Ramos (cell line): ENCODE data around the gene SLC25A53.
"Not testable (repeated sequence)": the region's sequence is repeated elsewhere in the genome, so short reads cannot be mapped to it uniquely, and the experiment has no call there.

Source experiments
- in situ Hi-C: fragments of 300-500 bp; cut with MboI; formaldehyde crosslinking; loops from one replicate; pipeline ENCODE4 v1.14.3; 2022; ENCODE audit warnings: low sequenced_read_pairs; ENCODE audit not compliant: unreplicated experiment

Gene SLC25A53

GRCh38 chrX:104134583-104135261, 22.1 kb downstream of the SLC25A53 start:
- in situ Hi-C loops, result loop anchor here (10.0 kb wide), 1 partner anchor 290 kb away; no protein-coding TSS in a partner anchor

GRCh38 chrX:104130808-104131207, 26.0 kb downstream of the SLC25A53 start:
- in situ Hi-C loops, result loop anchor here (10.0 kb wide), 1 partner anchor 286 kb away; no protein-coding TSS in a partner anchor

- in situ Hi-C loops, result no loop called here
These were observed 30.0 kb downstream of the SLC25A53 start for GRCh38 chrX:104126856-104127255.

DNA sequence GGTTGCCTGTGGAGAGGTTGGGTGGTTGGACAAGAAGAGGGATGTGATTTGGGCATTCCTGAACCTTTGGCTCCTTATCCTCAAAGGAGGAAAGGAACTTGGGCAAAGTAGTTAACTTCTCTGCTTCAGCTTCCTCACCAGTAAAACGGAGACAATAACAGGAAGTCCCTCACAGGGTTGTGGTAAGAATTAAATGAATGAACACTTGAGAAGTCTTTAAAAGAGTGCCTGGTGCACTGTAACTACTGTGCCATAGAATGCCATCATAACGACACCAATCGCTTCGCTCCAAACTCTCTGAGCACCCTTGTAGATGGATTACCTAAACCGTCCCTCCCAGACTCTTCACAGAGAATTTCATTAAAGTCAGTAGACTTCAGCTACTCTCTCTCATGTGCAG, 34.0 kb downstream of the SLC25A53 start:
- in situ Hi-C loops, result no loop called here

GRCh38 chrX:104118765-104119164, 38.0 kb downstream of the SLC25A53 start:
- in situ Hi-C loops, result no loop called here

GRCh38 chrX:104117759-104118158, 39.0 kb downstream of the SLC25A53 start:
- in situ Hi-C loops, result no loop called here

DNA sequence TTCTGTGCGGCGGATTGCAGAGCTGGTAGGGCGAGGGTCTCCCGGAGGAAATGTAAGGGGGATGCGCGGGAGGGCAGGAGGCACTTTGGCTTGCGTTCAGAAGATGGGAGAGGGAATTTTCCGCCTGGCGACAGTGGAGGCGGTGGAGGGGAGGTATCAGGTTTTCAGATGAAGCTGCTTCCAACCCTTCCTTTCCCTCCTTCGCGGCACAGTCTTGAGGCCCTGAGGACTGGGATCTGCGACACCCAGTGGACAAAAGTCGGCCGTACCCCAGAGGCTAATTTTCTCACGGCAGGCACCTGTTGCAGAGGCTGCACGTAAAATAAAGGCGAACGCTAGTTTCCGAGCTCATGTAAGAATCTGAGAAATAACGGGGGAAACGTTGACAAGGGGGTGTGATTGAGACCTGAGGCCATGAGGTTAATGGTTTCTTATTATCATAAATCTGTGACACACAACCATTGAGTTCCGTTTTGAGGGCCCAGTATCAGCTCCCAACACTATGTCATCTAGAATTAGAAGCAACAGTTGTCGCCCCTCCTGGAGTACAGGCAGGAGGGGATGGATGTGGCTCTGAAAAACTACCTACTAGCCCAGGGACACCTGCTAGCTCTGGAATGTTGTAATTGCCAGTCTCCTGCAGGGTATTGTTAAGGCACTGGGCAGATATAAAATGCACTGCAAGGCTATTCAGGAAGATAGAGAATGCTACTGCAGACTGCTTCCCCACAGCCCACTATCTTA, 43.4 kb downstream of the SLC25A53 start:
- in situ Hi-C loops, result no loop called here

DNA sequence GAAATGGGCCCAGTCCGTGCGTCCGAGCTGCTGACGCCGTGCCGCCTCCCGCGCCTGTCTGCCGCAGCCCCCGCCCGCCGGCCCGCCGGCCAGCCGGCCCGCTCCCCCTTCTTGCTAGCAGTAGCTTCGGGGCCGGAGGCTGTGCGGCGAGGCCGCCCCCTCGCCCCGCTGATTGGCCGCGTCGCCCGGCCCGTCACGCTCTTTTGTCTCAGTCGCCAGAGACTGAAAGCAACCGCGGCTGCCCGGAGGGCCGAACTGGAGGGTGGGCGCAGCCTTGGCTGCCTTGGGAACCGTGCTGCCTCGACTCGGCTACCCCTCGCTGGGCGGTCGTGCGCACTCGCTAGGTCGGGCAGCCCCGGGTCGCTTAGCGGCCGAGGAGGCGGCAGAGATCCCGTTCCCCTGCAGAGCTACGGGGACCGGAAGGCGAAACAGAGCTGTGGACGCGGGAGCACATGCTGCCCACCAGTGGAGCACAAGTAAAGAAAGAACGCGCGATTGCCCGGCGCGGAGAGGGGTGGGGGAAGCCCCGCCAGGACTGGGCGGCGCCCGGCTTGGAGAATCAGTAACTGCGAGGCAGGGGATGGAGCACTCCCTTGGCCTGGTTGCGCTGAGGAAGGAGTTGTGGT, 44.4 kb downstream of the SLC25A53 start, which contains the start of gene ZCCHC18:
TSS of gene ZCCHC18 (plus strand) at position 198 of the 626 bp plus-strand sequence. CDS start 1,589 bp downstream, outside the sequence.
- in situ Hi-C loops, result no loop called here

- in situ Hi-C loops, result not testable (repeated sequence)
These were observed 46.1 kb downstream of the SLC25A53 start for GRCh38 chrX:104110491-104111240.

DNA sequence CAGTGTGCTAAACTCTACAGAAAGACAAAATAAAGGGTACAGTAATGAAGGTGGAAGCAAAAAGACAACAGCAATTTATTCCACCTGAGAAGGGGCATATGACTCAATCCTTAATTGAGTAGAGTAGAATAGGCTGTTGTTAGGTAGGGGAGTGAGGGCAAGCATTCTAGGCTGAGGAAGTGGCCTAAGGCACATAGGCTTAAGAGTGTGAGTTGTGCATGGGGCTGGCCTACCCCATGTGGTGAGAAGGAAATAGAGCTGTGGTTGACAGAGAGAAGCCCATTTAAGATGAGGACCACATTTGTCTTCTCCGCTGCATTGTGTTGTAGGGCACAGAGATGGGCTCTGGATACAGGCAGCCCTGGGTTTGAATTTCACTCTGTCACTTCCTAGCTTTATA, 47.9 kb downstream of the SLC25A53 start:
- in situ Hi-C loops, result no loop called here

- in situ Hi-C loops, result no loop called here
These were observed 51.2 kb downstream of the SLC25A53 start for GRCh38 chrX:104105330-104106262.

GRCh38 chrX:104104676-104105075, 52.1 kb downstream of the SLC25A53 start:
- in situ Hi-C loops, result no loop called here

- in situ Hi-C loops, result no loop called here
These were observed 57.9 kb downstream of the SLC25A53 start for GRCh38 chrX:104098919-104099318.

GRCh38 chrX:104098151-104098808, 58.5 kb downstream of the SLC25A53 start:
- in situ Hi-C loops, result no loop called here

DNA sequence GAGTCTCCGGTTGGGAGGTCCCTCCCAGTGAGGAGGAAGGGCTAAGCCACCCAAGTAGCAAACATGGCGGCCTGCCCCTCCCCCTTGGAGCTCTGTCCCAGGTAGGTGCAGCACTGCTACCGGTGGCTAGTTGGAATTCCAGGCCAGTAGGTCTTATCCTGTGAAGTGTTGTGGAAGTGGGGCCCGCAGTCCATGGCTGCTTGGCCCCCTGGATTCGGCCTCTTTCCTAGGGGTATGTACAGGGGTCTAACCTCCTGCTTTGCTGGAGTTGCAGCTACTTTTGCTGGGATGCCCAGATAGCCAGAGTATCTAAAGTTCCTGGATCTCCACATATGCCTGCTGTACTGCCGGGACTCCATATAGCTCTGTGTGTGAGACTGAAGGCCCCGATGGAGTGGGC, 70.9 kb downstream of the SLC25A53 start:
- in situ Hi-C loops, result no loop called here

DNA sequence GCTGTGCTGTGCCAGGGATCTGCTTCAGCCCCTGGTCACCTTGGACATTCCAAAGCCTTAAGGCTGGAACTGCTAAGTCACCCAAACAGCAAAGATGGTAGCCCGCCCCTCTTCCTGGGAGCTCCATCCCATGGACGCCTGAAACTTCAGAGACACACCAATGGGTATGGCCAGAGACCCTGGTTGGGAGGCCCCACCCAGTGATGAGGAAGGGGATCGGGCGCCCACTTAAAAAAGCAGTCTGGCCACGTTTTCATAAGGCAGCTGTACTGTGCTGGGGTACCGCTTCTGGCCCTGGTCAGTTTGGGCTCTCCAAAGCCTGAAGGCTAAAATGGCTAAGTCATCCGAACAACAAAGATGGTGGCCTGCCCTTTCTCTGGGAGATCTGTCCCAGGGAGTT, 71.3 kb downstream of the SLC25A53 start:
- in situ Hi-C loops, result no loop called here

- in situ Hi-C loops, result no loop called here
These were observed 72.1 kb downstream of the SLC25A53 start for GRCh38 chrX:104084534-104085277.

- in situ Hi-C loops, result no loop called here
These were observed 72.7 kb downstream of the SLC25A53 start for GRCh38 chrX:104084063-104084462.
